ENCODE measurements around the gene BRINP1.

BRINP1 gene

GRCh38 chr9:119343059-119343990 is 25.9 kb downstream of the BRINP1 start:
- DNase-seq (ENCODE audit: low read depth in 1 of 2, low spot score in 1 of 2), result no peak

- no peak for DNase-seq (ENCODE audit: low read depth in 1 of 2, low spot score in 1 of 2)
These were observed 30.2 kb downstream of the BRINP1 start for GRCh38 chr9:119339056-119339455.

- no peak for DNase-seq (ENCODE audit: low read depth in 1 of 2, low spot score in 1 of 2)
These were observed 31.7 kb downstream of the BRINP1 start for GRCh38 chr9:119337573-119337972.

GRCh38 chr9:119334745-119335144 is 34.5 kb downstream of the BRINP1 start:
- no peak for DNase-seq (ENCODE audit: low read depth in 1 of 2, low spot score in 1 of 2)

- DNase-seq (ENCODE audit: low read depth in 1 of 2, low spot score in 1 of 2), result no peak
These were observed 35.6 kb downstream of the BRINP1 start for GRCh38 chr9:119333507-119334229.

- DNase-seq (ENCODE audit: low read depth in 1 of 2, low spot score in 1 of 2), result no peak
These were observed 36.7 kb downstream of the BRINP1 start for GRCh38 chr9:119332522-119332921.

GRCh38 chr9:119322184-119322583 is 47.1 kb downstream of the BRINP1 start:
- DNase-seq (ENCODE audit: low read depth in 1 of 2, low spot score in 1 of 2), result no peak

GRCh38 chr9:119318371-119318770 is 50.9 kb downstream of the BRINP1 start:
- no peak for DNase-seq (ENCODE audit: low read depth in 1 of 2, low spot score in 1 of 2)

GRCh38 chr9:119313846-119314245 is 55.4 kb downstream of the BRINP1 start:
- DNase-seq (ENCODE audit: low read depth in 1 of 2, low spot score in 1 of 2), result no peak

- DNase-seq (ENCODE audit: low read depth in 1 of 2, low spot score in 1 of 2), result no peak
These were observed 58.5 kb downstream of the BRINP1 start for GRCh38 chr9:119310741-119311140.

- no peak for DNase-seq (ENCODE audit: low read depth in 1 of 2, low spot score in 1 of 2)
These were observed 61.8 kb downstream of the BRINP1 start for GRCh38 chr9:119307471-119307870.

GRCh38 chr9:119304555-119304954 is 64.7 kb downstream of the BRINP1 start:
- DNase-seq (ENCODE audit: low read depth in 1 of 2, low spot score in 1 of 2), result no peak

- DNase-seq (ENCODE audit: low read depth in 1 of 2, low spot score in 1 of 2), result no peak
These were observed 66.1 kb downstream of the BRINP1 start for GRCh38 chr9:119302988-119303698.

- DNase-seq (ENCODE audit: low read depth in 1 of 2, low spot score in 1 of 2), result no peak
These were observed 71.0 kb downstream of the BRINP1 start for GRCh38 chr9:119298076-119298853.

GRCh38 chr9:119291554-119291953 is 77.7 kb downstream of the BRINP1 start:
- no peak for DNase-seq (ENCODE audit: low read depth in 1 of 2, low spot score in 1 of 2)

- no peak for DNase-seq (ENCODE audit: low read depth in 1 of 2, low spot score in 1 of 2)
These were observed 79.3 kb downstream of the BRINP1 start for GRCh38 chr9:119289740-119290433.

- no peak for DNase-seq (ENCODE audit: low read depth in 1 of 2, low spot score in 1 of 2)
These were observed 84.5 kb downstream of the BRINP1 start for GRCh38 chr9:119284587-119285337.

GRCh38 chr9:119284118-119284517 is 85.1 kb downstream of the BRINP1 start:
- DNase-seq (ENCODE audit: low read depth in 1 of 2, low spot score in 1 of 2), result no peak

- DNase-seq (ENCODE audit: low read depth in 1 of 2, low spot score in 1 of 2), result no peak
These were observed 86.0 kb downstream of the BRINP1 start for GRCh38 chr9:119283078-119283794.
